Panc1 (cell line): Measurements from ENCODE around the gene LARGE2. TPM values are rescaled to one million over a fixed set of nuclear protein-coding genes. Genes with fewer than 3 reads are reported as not detected.

Experiments
- ATAC-seq: fragments of 200-7000 bp; cut with Tn5 transposase; 2 replicates; pipeline ENCODE4 v1.9.1; 2020; ENCODE audit warnings: mild to moderate bottlenecking, moderate library complexity
- Bru-seq: library from RNA; stranded (reverse); fragments of 400-500 nt; gene quantifications from one replicate; lab custom pipeline; 2021; lab: Mats Ljungman, UMichigan
- BruChase-seq, 2 experiments: library from RNA; stranded (reverse); fragments of 400-500 nt; gene quantifications; one replicate each; lab custom pipeline; 2021; lab: Mats Ljungman, UMichigan
- BruUV-seq: library from RNA; stranded (reverse); fragments of 400-500 nt; replicated peaks from 2 replicates; lab custom pipeline; 2021; lab: Mats Ljungman, UMichigan
- CTCF ChIA-PET: fragments of 300-600 bp; sonication (Branson Sonifier 250); formaldehyde crosslinking; loops from one replicate; lab custom pipeline; 2022; ENCODE audit warnings: antibody characterized with exemption; lab: Charles Lee
- POLR2A ChIA-PET: fragments of 300-600 bp; sonication (Branson Sonifier 250); formaldehyde crosslinking; loops from one replicate; lab custom pipeline; 2022; ENCODE audit warnings: antibody characterized with exemption; lab: Charles Lee
- DNase-seq: peaks from one replicate; pipeline ENCODE4 v3.0.0-alpha.2; 2010; ENCODE audit warnings: low read depth, low spot score
- H3K27ac ChIP-seq: 2 replicates; pipeline ENCODE4 v1.5.1; 2011; ENCODE audit warnings: mild to moderate bottlenecking, low read length, inconsistent platforms
- H3K27me3 ChIP-seq: fragments of 200-500 bp; sonication (Bioruptor generic); 2 replicates; pipeline ENCODE4 v1.6.0; 2014; ENCODE audit warnings: low read length, inconsistent platforms; ENCODE audit not compliant: control insufficient read depth, insufficient read depth
- H3K36me3 ChIP-seq: fragments of 200-500 bp; sonication (Bioruptor generic); 2 replicates; pipeline ENCODE4 v1.5.1; 2014; ENCODE audit warnings: inconsistent platforms, mild to moderate bottlenecking, low read length, moderate library complexity; ENCODE audit not compliant: control insufficient read depth, insufficient read depth
- H3K4me1 ChIP-seq: 2 replicates; pipeline ENCODE4 v1.5.1; 2011; ENCODE audit warnings: inconsistent platforms, mild to moderate bottlenecking, low read length, moderate library complexity; ENCODE audit not compliant: control insufficient read depth, insufficient read depth
- H3K4me3 ChIP-seq, 2 experiments: 2 replicates each; pipeline ENCODE4 v1.5.1; 2011 to 2012; ENCODE audit warnings: low read depth in 2 of 2, low read length in 2 of 2, mild to moderate bottlenecking in 2 of 2, inconsistent platforms in 1 of 2, moderate library complexity in 1 of 2
- H3K9me3 ChIP-seq: fragments of 200-500 bp; sonication (Bioruptor generic); 2 replicates; pipeline ENCODE4 v1.5.1; 2014; ENCODE audit warnings: low read depth, mild to moderate bottlenecking, inconsistent platforms, low read length, moderate library complexity; ENCODE audit not compliant: control insufficient read depth, insufficient read depth
- CTCF ChIP-seq: fragments of 450-650 bp; IDR thresholded peaks from 2 replicates; pipeline ENCODE4 v1.5.1; 2017; ENCODE audit warnings: mild to moderate bottlenecking
- POLR2AphosphoS5 ChIP-seq: IDR thresholded peaks from 2 replicates; pipeline ENCODE4 v1.6.1; 2012; ENCODE audit warnings: mild to moderate bottlenecking, low read depth, low read length, moderate library complexity
- REST ChIP-seq, 2 experiments: IDR thresholded peaks; 2 replicates each; pipeline ENCODE4 v1.6.1; 2011 to 2012; ENCODE audit warnings: low read depth in 2 of 2, control low read depth in 1 of 2, low read length in 1 of 2, mild to moderate bottlenecking in 1 of 2, moderate library complexity in 1 of 2; ENCODE audit not compliant: insufficient read depth in 1 of 2
- SIN3A ChIP-seq: IDR thresholded peaks from 2 replicates; pipeline ENCODE4 v1.6.1; 2012; ENCODE audit warnings: low read depth, mild to moderate bottlenecking, low read length, moderate library complexity, borderline replicate concordance; ENCODE audit not compliant: insufficient read depth
- TCF7L2 ChIP-seq: IDR thresholded peaks from 2 replicates; pipeline ENCODE4 v1.6.1; 2011; ENCODE audit warnings: mild to moderate bottlenecking, low read depth, low read length, inconsistent platforms
- in situ Hi-C: cut with HindIII; loops from 2 replicates; pipeline ENCODE4 v1.10.0; 2016; ENCODE audit warnings: low sequenced_read_pairs, low pct_unique_long_range_greater_than_20kb
- intact Hi-C: fragments of 100-400 bp; cut with micrococcal nuclease; formaldehyde crosslinking; loops from one replicate; pipeline ENCODE4 v1.10.0; 2022; ENCODE audit not compliant: unreplicated experiment
- long read RNA-seq: library from polyadenylated mRNA; unstranded; transcript quantifications from one replicate; pipeline ENCODE4 v2.0.0, GENCODE V29; 2021; ENCODE audit not compliant: unreplicated experiment
- polyA plus RNA-seq: library from polyadenylated mRNA; unstranded; fragments of >200 nt; gene quantifications from one replicate; pipeline ENCODE4 v1.2.1, GENCODE V29; 2012; ENCODE audit warnings: missing spikeins; ENCODE audit not compliant: insufficient read length
- total RNA-seq: library from RNA; stranded (reverse); gene quantifications from one replicate; pipeline ENCODE4 v1.2.1, GENCODE V29; 2021; ENCODE audit not compliant: unreplicated experiment

LARGE2 gene
- total RNA-seq: 1.4 TPM
- 3.7 TPM for polyA plus RNA-seq
- percentile 28 among the genes with signal in this experiment for Bru-seq, nascent RNA
- percentile 32 among the genes with signal in this experiment for BruChase-seq, experiment 1, labeled RNA remaining after a 2-hour chase
- percentile 29 among the genes with signal in this experiment for BruChase-seq, experiment 2, labeled RNA remaining after a 6-hour chase
- long read RNA-seq, partial matches to known transcripts: 0 of 2 reads
- long read RNA-seq, other reads (novel, unspliced or antisense): 2 of 2 reads

GRCh38 chr11:45922425-45923082, at the start of gene LARGE2:
Gene LARGE2 (plus strand): TSS chr11:45922656. CDS start chr11:45922883, 227 bp downstream.
- H3K4me1 ChIP-seq: peaks cover 5% of the 10 kb centered on the region
- ATAC-seq: peak; percentile 4; the same call in 1 of the 2 replicates
- H3K9me3 ChIP-seq: no peaks in the 10 kb centered on the region
- BruUV-seq: no TSS peak
- peak within 1 kb of the TSS; percentile 41 to 42 for H3K4me3 ChIP-seq
- H3K27ac ChIP-seq: no peak within 1 kb of the TSS
- DNase-seq: no peak
- intact Hi-C loops: no loop called here
- in situ Hi-C loops: no loop called here
- CTCF ChIA-PET: no interaction called here
- H3K27me3 ChIP-seq: no peaks in the 10 kb centered on the region; the same call in 1 of the 2 replicates
- H3K36me3 ChIP-seq: peaks cover 4% of the 10 kb centered on the region; the same call in 1 of the 2 replicates
- no peak for TF ChIP-seq SIN3A
- no peak for TF ChIP-seq REST (IDR thresholded peaks at IDR 0.05; ENCODE audit: insufficient read depth in 1 of 2, low read depth in 2 of 2, low read length in 1 of 2)
- no peak for TF ChIP-seq TCF7L2
- no peak for TF ChIP-seq POLR2AphosphoS5
- no peak for TF ChIP-seq CTCF
- POLR2A ChIA-PET: interaction anchor here (0.6 kb wide), 1 partner anchor 196 kb away, joined by 3 read pairs; no protein-coding TSS in a partner anchor

- H3K4me3 ChIP-seq: no peak overlapping the region
- in situ Hi-C loops: no loop called here
- no TSS peak for BruUV-seq
- no peaks in the 10 kb centered on the region for H3K27me3 ChIP-seq
- DNase-seq (no peak), ATAC-seq (no peak)
- no peak overlapping the region for H3K27ac ChIP-seq
- H3K4me1 ChIP-seq: no peaks in the 10 kb centered on the region
- CTCF ChIA-PET: no interaction called here
- TF ChIP-seq CTCF: no peak
- TF ChIP-seq REST (IDR thresholded peaks at IDR 0.05; ENCODE audit: insufficient read depth in 1 of 2, low read depth in 2 of 2, low read length in 1 of 2): no peak
- no peak for TF ChIP-seq POLR2AphosphoS5
- TF ChIP-seq TCF7L2: no peak
- intact Hi-C loops: loop anchor here (10.0 kb wide), 1 partner anchor 128 kb away; no protein-coding TSS in a partner anchor
- no peaks in the 10 kb centered on the region for H3K9me3 ChIP-seq
- POLR2A ChIA-PET: no interaction called here
- H3K36me3 ChIP-seq: peaks cover 2% of the 10 kb centered on the region; the same call in 1 of the 2 replicates
Observed at GRCh38 chr11:45876401-45876800, 46.1 kb upstream of the LARGE2 start.
